Breast epithelium (tissue), 3 donors: Measurements from ENCODE around the gene ATXN7L1.

Source experiments
- POLR2A ChIP-seq: fragments of 450-650 bp; IDR thresholded peaks from one replicate; pipeline ENCODE4 v1.6.1; 2016; ENCODE audit warnings: antibody characterized with exemption, mild to moderate bottlenecking, moderate library complexity
- TF ChIP-seq, protein P1 (sequence below), 3 donors: fragments of 450-650 bp; IDR thresholded peaks; one replicate each; pipeline ENCODE4 v1.5.1; 2016 to 2017; ENCODE audit warnings: antibody characterized with exemption in 3 of 3, mild to moderate bottlenecking in 3 of 3, moderate library complexity in 3 of 3

DNA sequence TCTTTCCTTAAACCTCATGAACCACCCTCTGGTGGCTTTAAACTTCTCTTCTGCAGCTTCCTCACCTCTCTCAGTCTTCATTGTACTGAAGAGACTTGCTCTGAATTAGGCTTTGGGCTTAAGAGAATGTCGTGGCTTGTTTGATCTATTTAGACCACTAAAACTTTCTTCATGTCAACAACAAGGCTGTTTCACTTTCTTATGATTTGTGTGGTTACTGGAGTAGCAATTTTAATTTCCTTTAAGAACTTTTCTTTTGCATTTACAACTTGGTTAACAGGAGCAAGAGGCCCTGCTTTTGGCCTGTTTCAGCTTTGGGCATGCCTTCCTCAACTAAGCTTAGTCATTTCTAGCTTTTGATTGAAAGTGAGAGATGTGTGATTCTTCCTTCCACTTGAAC is 48.5 kb upstream of the ATXN7L1 start:
- TF ChIP-seq, protein P1, sequence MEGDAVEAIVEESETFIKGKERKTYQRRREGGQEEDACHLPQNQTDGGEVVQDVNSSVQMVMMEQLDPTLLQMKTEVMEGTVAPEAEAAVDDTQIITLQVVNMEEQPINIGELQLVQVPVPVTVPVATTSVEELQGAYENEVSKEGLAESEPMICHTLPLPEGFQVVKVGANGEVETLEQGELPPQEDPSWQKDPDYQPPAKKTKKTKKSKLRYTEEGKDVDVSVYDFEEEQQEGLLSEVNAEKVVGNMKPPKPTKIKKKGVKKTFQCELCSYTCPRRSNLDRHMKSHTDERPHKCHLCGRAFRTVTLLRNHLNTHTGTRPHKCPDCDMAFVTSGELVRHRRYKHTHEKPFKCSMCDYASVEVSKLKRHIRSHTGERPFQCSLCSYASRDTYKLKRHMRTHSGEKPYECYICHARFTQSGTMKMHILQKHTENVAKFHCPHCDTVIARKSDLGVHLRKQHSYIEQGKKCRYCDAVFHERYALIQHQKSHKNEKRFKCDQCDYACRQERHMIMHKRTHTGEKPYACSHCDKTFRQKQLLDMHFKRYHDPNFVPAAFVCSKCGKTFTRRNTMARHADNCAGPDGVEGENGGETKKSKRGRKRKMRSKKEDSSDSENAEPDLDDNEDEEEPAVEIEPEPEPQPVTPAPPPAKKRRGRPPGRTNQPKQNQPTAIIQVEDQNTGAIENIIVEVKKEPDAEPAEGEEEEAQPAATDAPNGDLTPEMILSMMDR (IDR thresholded peaks at IDR 0.05), result no peak
- no peak for TF ChIP-seq POLR2A
